Right lobe of liver (tissue), 4 donors: Measurements from ENCODE around the gene PLXND1.

Source experiments
- CTCF ChIP-seq, 4 donors: fragments of 200-600 bp in 3 of 4; fragments of 450-650 bp in 1 of 4; IDR thresholded peaks; one replicate each; pipeline versions ENCODE4 v1.5.1 to v1.8.0; 2016 to 2022; ENCODE audit warnings: antibody characterized with exemption in 4 of 4, mild to moderate bottlenecking in 2 of 4
- POLR2A ChIP-seq: fragments of 450-650 bp; IDR thresholded peaks from one replicate; pipeline ENCODE4 v1.6.1; 2017; ENCODE audit warnings: antibody characterized with exemption, mild to moderate bottlenecking
- donor health status: DM: no; HTN: no; CAD: no.
- donor health status: DM: no; HTN: no; CAD: no.
- donor health status: DM: no; HTN: yes; CAD: no.

GRCh38 chr3:129560269-129560787 lies 46.1 kb downstream of the PLXND1 start:
- TF ChIP-seq POLR2A (no peak), CTCF (IDR thresholded peaks at IDR 0.05) (no peak)
